ENCODE data around the gene CAST. TPM values are rescaled to one million over a fixed set of nuclear protein-coding genes. Genes with fewer than 3 reads are reported as not detected.

Gene CAST
- total RNA-seq, 2 experiments from 2014 or later = 149 to 173 TPM

DNA sequence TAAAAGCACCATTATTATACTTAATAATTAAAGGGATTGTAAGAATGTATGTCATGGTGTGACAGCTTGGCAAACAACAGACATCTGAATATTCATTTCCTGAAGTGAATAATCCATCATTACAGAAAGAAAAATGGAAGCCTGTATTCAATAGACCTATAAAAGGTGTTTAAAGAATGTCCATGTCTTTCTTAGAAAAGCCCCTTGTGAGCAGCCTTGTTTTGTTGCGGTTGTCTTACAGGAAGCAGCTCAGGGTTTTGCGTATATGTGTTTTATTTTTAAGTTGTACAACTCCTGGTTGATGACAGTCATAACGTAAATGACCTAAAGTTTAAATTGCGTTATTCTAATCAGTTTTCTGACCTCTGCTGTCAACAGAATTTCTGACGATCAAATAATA, 53.8 kb downstream of the CAST start:
- peaks cover 24% of the 10 kb centered on the region for H3K36me3 Mint-ChIP-seq
- peak; percentile 58 for ATAC-seq
- no peaks in the 10 kb centered on the region for H3K27me3 Mint-ChIP-seq
- CTCF ChIA-PET = interaction anchor here (1.2 kb wide), 1 partner anchor 10 kb away, joined by 5 read pairs; no protein-coding TSS in a partner anchor
- H3K4me1 Mint-ChIP-seq = peaks cover 24% of the 10 kb centered on the region
- no peak overlapping the region for H3K4me3 Mint-ChIP-seq
- peak overlapping the region; percentile 26 for H3K27ac Mint-ChIP-seq
- H3K9me3 Mint-ChIP-seq (ENCODE audit: low read depth) = no peaks in the 10 kb centered on the region
- DNase-seq = no peak

GRCh38 chr5:96716716-96717115, 54.5 kb downstream of the CAST start:
- Mint-ChIP-seq H3K4me3 (no peak overlapping the region), H3K9me3 (ENCODE audit: low read depth) (no peaks in the 10 kb centered on the region), H3K27ac (no peak overlapping the region), H3K36me3 (peaks cover 21% of the 10 kb centered on the region), H3K4me1 (peaks cover 27% of the 10 kb centered on the region), H3K27me3 (no peaks in the 10 kb centered on the region)
- ATAC-seq (no peak), DNase-seq (no peak)
- CTCF ChIA-PET = interaction anchor here (1.2 to 1.3 kb wide), 2 partner anchors 9 to 102 kb away, joined by 5 read pairs; no protein-coding TSS in a partner anchor

GRCh38 chr5:96717874-96718273, 55.7 kb downstream of the CAST start:
- H3K27ac Mint-ChIP-seq = no peak overlapping the region
- no peak for ATAC-seq
- CTCF ChIA-PET = no interaction called here
- peaks cover 34% of the 10 kb centered on the region for H3K4me1 Mint-ChIP-seq
- DNase-seq = no peak
- no peak overlapping the region for H3K4me3 Mint-ChIP-seq
- H3K9me3 Mint-ChIP-seq (ENCODE audit: low read depth) = no peaks in the 10 kb centered on the region
- H3K36me3 Mint-ChIP-seq = peaks cover 11% of the 10 kb centered on the region
- H3K27me3 Mint-ChIP-seq = no peaks in the 10 kb centered on the region

- Mint-ChIP-seq H3K4me3 (no peak overlapping the region), H3K27ac (no peak overlapping the region), H3K27me3 (no peaks in the 10 kb centered on the region), H3K9me3 (ENCODE audit: low read depth) (no peaks in the 10 kb centered on the region), H3K36me3 (peaks cover 12% of the 10 kb centered on the region), H3K4me1 (peaks cover 34% of the 10 kb centered on the region)
- CTCF ChIA-PET = interaction anchor here (1.0 kb wide), 2 partner anchors 34 to 437 kb away, joined by 3 read pairs; no protein-coding TSS in a partner anchor
- ATAC-seq = no peak
- DNase-seq = no peak
These were observed 56.5 kb downstream of the CAST start for GRCh38 chr5:96718635-96719077.

GRCh38 chr5:96720408-96720807, 58.2 kb downstream of the CAST start:
- H3K36me3 Mint-ChIP-seq = peaks cover 11% of the 10 kb centered on the region
- H3K4me1 Mint-ChIP-seq = peaks cover 25% of the 10 kb centered on the region
- H3K27me3 Mint-ChIP-seq = no peaks in the 10 kb centered on the region
- no peak overlapping the region for H3K27ac Mint-ChIP-seq
- no peak for ATAC-seq
- no peak for DNase-seq
- H3K9me3 Mint-ChIP-seq (ENCODE audit: low read depth) = no peaks in the 10 kb centered on the region
- CTCF ChIA-PET = interaction anchor here (0.8 to 1.3 kb wide), 5 partner anchors 8 to 105 kb away, joined by 3 to 4 read pairs (median 3); no protein-coding TSS in a partner anchor
- no peak overlapping the region for H3K4me3 Mint-ChIP-seq

- Mint-ChIP-seq H3K9me3 (ENCODE audit: low read depth) (no peaks in the 10 kb centered on the region), H3K4me1 (peaks cover 17% of the 10 kb centered on the region), H3K27ac (no peak overlapping the region), H3K27me3 (no peaks in the 10 kb centered on the region), H3K4me3 (no peak overlapping the region), H3K36me3 (peaks cover 12% of the 10 kb centered on the region)
- ATAC-seq (no peak), DNase-seq (no peak)
- CTCF ChIA-PET = interaction anchor here (1.2 to 1.3 kb wide), 2 partner anchors 8 to 106 kb away, joined by 3 read pairs; no protein-coding TSS in a partner anchor
These were observed 59.3 kb downstream of the CAST start for GRCh38 chr5:96721351-96721977.

- no peak for DNase-seq
- ATAC-seq = no peak
- Mint-ChIP-seq H3K27me3 (no peaks in the 10 kb centered on the region), H3K27ac (no peak overlapping the region), H3K36me3 (peaks cover 11% of the 10 kb centered on the region), H3K4me3 (no peak overlapping the region), H3K4me1 (peaks cover 11% of the 10 kb centered on the region), H3K9me3 (ENCODE audit: low read depth) (no peaks in the 10 kb centered on the region)
- CTCF ChIA-PET = interaction anchor here (1.6 to 1.7 kb wide), 2 partner anchors 9 to 27 kb away, joined by 5 read pairs; no protein-coding TSS in a partner anchor
These were observed 63.1 kb downstream of the CAST start for GRCh38 chr5:96725257-96725656.

DNA sequence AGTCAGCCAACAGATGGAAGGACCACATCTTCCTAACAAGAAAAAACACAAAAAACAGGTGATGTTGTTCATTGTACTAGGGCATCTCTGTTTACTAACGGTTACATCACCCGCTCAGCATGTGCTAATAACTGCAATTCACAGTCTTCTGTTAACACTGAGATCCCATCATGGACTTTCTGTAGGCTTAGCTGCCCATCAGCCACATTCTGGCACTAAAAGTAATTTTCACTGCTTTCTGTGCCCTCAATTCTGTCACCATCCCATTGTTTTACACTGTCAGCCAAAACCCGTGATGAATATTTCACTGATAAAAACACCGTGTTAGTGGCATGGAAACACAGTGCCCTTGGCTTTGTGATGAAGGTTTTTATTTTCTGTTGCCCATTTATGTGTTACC, 64.6 kb downstream of the CAST start:
- Mint-ChIP-seq H3K9me3 (ENCODE audit: low read depth) (no peaks in the 10 kb centered on the region), H3K4me3 (no peak overlapping the region), H3K36me3 (peaks cover 22% of the 10 kb centered on the region), H3K27me3 (no peaks in the 10 kb centered on the region), H3K4me1 (peaks cover 6% of the 10 kb centered on the region), H3K27ac (no peak overlapping the region)
- CTCF ChIA-PET = interaction anchor here (0.9 to 1.7 kb wide), 2 partner anchors 10 to 26 kb away, joined by 4 to 5 read pairs; no protein-coding TSS in a partner anchor
- DNase-seq = no peak
- no peak for ATAC-seq

DNA sequence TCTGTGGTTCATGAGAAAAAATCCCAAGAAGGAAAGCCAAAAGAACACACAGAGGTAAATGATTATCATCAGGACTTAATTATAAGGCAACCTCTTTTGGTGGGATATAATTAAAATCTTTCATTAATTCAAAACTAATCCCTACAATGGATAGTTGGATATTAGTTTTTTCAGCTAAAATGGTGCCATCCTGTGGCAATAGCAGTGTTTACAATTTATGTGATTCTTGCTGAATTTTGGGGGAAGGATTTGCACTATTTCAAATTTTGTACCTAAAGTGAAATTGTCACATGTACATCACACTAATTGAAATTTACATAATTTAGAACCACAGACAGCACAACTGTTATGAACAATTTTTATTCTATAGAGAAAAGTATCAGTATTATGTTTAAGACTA, 67.0 kb downstream of the CAST start:
- Mint-ChIP-seq H3K4me1 (peaks cover 4% of the 10 kb centered on the region), H3K4me3 (no peak overlapping the region), H3K9me3 (ENCODE audit: low read depth) (no peaks in the 10 kb centered on the region), H3K36me3 (peaks cover 21% of the 10 kb centered on the region), H3K27me3 (no peaks in the 10 kb centered on the region), H3K27ac (no peak overlapping the region)
- DNase-seq (no peak), ATAC-seq (no peak)
- CTCF ChIA-PET = interaction anchor here (1.0 to 2.8 kb wide), 5 partner anchors 8 to 115 kb away, joined by 3 to 16 read pairs (median 3); no protein-coding TSS in a partner anchor

DNA sequence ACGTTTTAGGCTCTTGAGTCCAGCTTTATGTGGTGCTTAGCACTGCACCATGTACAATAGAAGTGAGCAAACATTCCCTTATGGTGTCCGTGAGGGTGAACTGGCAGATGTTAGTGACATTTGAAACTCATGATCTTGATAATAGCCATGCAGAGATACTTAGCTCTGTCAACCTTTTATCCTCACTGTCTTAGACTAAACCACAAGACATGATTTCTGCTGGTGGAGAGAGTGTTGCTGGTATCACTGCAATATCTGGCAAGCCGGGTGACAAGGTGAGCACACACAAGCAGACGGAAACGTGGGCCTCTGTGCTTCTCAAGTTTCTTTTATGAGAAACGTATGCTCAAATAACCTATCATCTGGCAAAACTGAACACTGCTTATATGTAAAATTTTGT, 68.4 kb downstream of the CAST start:
- no peak overlapping the region for H3K4me3 Mint-ChIP-seq
- peaks cover 22% of the 10 kb centered on the region for H3K36me3 Mint-ChIP-seq
- no peak overlapping the region for H3K27ac Mint-ChIP-seq
- CTCF ChIA-PET = interaction anchor here (0.7 to 2.8 kb wide), 3 partner anchors 7 to 116 kb away, joined by 3 to 16 read pairs (median 5); no protein-coding TSS in a partner anchor
- DNase-seq = no peak
- H3K27me3 Mint-ChIP-seq = no peaks in the 10 kb centered on the region
- H3K4me1 Mint-ChIP-seq = peaks cover 8% of the 10 kb centered on the region
- no peak for ATAC-seq
- H3K9me3 Mint-ChIP-seq (ENCODE audit: low read depth) = no peaks in the 10 kb centered on the region

- Mint-ChIP-seq H3K4me1 (peaks cover 8% of the 10 kb centered on the region), H3K27me3 (no peaks in the 10 kb centered on the region), H3K4me3 (no peak overlapping the region), H3K9me3 (ENCODE audit: low read depth) (no peaks in the 10 kb centered on the region), H3K27ac (no peak overlapping the region), H3K36me3 (peaks cover 32% of the 10 kb centered on the region)
- CTCF ChIA-PET = interaction anchor here (0.8 to 1.8 kb wide), 3 partner anchors 18 to 430 kb away, joined by 3 to 7 read pairs (median 3); no protein-coding TSS in a partner anchor
- DNase-seq (no peak), ATAC-seq (no peak)
These were observed 71.8 kb downstream of the CAST start for GRCh38 chr5:96733771-96734500.

DNA sequence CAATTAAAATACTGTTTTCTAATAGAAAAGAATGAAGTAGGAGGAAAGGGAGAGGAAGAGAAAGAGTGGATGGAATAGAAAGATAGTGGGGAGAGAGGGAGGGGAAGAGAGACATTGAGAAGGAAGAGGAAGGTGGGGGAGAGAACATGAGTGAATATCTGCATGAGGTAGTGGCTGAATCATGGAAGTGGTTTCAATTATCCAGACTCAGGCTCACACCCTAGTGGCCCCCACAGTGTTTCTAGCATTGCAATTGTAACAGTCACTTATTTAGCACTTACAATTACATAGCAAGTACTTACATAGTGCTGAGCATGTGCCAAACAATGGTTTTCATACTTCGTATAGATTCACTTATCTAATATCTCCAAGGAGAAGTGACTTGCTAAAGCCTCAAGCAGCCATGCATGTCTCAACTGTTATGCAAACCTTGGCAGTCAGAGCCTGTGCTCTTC, 72.7 kb downstream of the CAST start:
- DNase-seq (no peak), ATAC-seq (no peak)
- Mint-ChIP-seq H3K27ac (no peak overlapping the region), H3K4me3 (no peak overlapping the region), H3K4me1 (peaks cover 8% of the 10 kb centered on the region), H3K9me3 (ENCODE audit: low read depth) (no peaks in the 10 kb centered on the region), H3K27me3 (no peaks in the 10 kb centered on the region), H3K36me3 (peaks cover 33% of the 10 kb centered on the region)
- CTCF ChIA-PET = interaction anchor here (0.9 kb wide), 1 partner anchor 429 kb away, joined by 3 read pairs; no protein-coding TSS in a partner anchor

GRCh38 chr5:96736937-96737336, 74.8 kb downstream of the CAST start:
- ATAC-seq = no peak
- H3K36me3 Mint-ChIP-seq = peaks cover 40% of the 10 kb centered on the region

More at GRCh38 chr5:96736937-96737336, 74.8 kb downstream of the CAST start:
- CTCF ChIA-PET = no interaction called here
- no peak for DNase-seq
- Mint-ChIP-seq H3K27me3 (no peaks in the 10 kb centered on the region), H3K4me3 (no peak overlapping the region), H3K27ac (no peak overlapping the region), H3K4me1 (peaks cover 8% of the 10 kb centered on the region), H3K9me3 (ENCODE audit: low read depth) (no peaks in the 10 kb centered on the region)

Measured in activated CD8-positive, alpha-beta memory T cell treated with anti-CD3 and anti-CD28 coated beads, Interleukin-2, amount 10 ng/mL, durations not matched to agents 7 days and 5 days (primary cell).